Lower leg skin (tissue), 3 donors: ENCODE results near the gene SLCO2B1.

Experiments
- POLR2A ChIP-seq, 2 donors: fragments of 450-650 bp; IDR thresholded peaks; one replicate each; pipeline ENCODE4 v1.6.1; 2016 to 2017; ENCODE audit warnings: antibody characterized with exemption in 2 of 2, mild to moderate bottlenecking in 1 of 2, moderate library complexity in 1 of 2
- TF ChIP-seq, protein P1 (sequence below), 3 donors: fragments of 450-650 bp; IDR thresholded peaks; one replicate each; pipeline ENCODE4 v1.5.1; 2016; ENCODE audit warnings: antibody characterized with exemption in 3 of 3, mild to moderate bottlenecking in 3 of 3, moderate library complexity in 2 of 3

DNA sequence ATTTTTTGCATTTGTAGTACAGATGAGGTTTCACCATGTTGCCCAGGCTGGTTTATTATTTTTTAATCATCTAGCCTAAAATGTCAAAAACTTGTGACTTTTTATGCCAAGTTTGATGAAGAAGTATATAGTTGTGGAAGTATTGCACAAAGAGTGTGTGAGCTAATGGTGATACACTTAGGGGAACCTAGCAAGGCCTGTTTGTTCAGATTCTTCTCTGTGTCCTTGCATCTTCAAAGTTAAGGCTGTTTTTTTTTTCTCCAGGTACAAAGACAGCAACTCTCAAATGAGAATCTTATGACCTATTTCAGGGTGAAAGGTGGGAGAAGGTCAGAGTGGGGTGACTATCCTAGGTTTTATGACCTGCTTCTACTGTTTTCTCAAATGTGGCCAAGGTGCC lies 7.3 kb downstream of the SLCO2B1 start:
- TF ChIP-seq, protein P1, sequence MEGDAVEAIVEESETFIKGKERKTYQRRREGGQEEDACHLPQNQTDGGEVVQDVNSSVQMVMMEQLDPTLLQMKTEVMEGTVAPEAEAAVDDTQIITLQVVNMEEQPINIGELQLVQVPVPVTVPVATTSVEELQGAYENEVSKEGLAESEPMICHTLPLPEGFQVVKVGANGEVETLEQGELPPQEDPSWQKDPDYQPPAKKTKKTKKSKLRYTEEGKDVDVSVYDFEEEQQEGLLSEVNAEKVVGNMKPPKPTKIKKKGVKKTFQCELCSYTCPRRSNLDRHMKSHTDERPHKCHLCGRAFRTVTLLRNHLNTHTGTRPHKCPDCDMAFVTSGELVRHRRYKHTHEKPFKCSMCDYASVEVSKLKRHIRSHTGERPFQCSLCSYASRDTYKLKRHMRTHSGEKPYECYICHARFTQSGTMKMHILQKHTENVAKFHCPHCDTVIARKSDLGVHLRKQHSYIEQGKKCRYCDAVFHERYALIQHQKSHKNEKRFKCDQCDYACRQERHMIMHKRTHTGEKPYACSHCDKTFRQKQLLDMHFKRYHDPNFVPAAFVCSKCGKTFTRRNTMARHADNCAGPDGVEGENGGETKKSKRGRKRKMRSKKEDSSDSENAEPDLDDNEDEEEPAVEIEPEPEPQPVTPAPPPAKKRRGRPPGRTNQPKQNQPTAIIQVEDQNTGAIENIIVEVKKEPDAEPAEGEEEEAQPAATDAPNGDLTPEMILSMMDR (IDR thresholded peaks at IDR 0.05) = no peak
- no peak for TF ChIP-seq POLR2A (IDR thresholded peaks at IDR 0.05)
